SK-N-SH (cell line): ENCODE results near the gene AUH. TPM values are rescaled to one million over a fixed set of nuclear protein-coding genes. Genes with fewer than 3 reads are reported as not detected.

Experiments used
- CTCF ChIA-PET: fragments of 300-600, 350-600 bp; formaldehyde crosslinking; extraction: SDS; loops from one replicate; lab custom pipeline; 2021; lab: Yijun Ruan, JAX
- POLR2A ChIA-PET: fragments of 350-600 bp; sonication (Branson Sonifier 250); formaldehyde crosslinking; extraction: SDS; loops from one replicate; lab custom pipeline; 2020; ENCODE audit warnings: antibody characterized with exemption, inconsistent platforms; lab: Yijun Ruan, JAX
- DNase-seq: peaks from one replicate; pipeline ENCODE4 v3.0.0; 2012
- H2AFZ ChIP-seq: fragments of 200-600 bp; sonication (generic); 2 replicates; pipeline ENCODE4 v1.8.1; 2016; ENCODE audit warnings: antibody characterized with exemption, mild to moderate bottlenecking, low read depth
- H3F3A ChIP-seq: fragments of 200-600 bp; sonication (generic); replicated peaks from 2 replicates; pipeline ENCODE3; 2016; ENCODE audit warnings: antibody characterized with exemption, mild to moderate bottlenecking; ENCODE audit not compliant: insufficient read depth
- H3K27ac ChIP-seq, 2 experiments: fragments of 200-500 bp in 1 of 2; fragments of 200-600 bp in 1 of 2; sonication (Bioruptor generic) in 1 of 2; sonication (generic), shearing (Covaris generic) in 1 of 2; 2 replicates each; pipeline versions ENCODE4 v1.5.1 to v1.6.1; 2014 to 2016; ENCODE audit warnings: low read depth in 2 of 2, inconsistent platforms in 1 of 2, low read length in 1 of 2, mild to moderate bottlenecking in 1 of 2, mixed read lengths in 1 of 2
- H3K27me3 ChIP-seq: fragments of 200-600 bp; sonication (generic), shearing (Covaris generic); 2 replicates; pipeline ENCODE4 v1.6.1; 2016; ENCODE audit warnings: mixed run types; ENCODE audit not compliant: insufficient read depth
- H3K36me3 ChIP-seq, 2 experiments: fragments of 200-500 bp in 1 of 2; fragments of 200-600 bp in 1 of 2; sonication (Bioruptor generic) in 1 of 2; sonication (generic) in 1 of 2; replicated peaks in 1 of 2; 2 replicates each; pipeline versions ENCODE3 to v1.5.1; 2014 to 2016; ENCODE audit warnings: low read length in 1 of 2, mild to moderate bottlenecking in 1 of 2; ENCODE audit not compliant: insufficient read depth in 2 of 2, control insufficient read depth in 1 of 2
- H3K4me1 ChIP-seq, 2 experiments: fragments of 200-500 bp in 1 of 2; fragments of 200-600 bp in 1 of 2; sonication (Bioruptor generic) in 1 of 2; sonication (generic), shearing (Covaris generic) in 1 of 2; 2 replicates each; pipeline versions ENCODE4 v1.5.1 to v1.6.1; 2014 to 2016; ENCODE audit warnings: low read depth in 1 of 2, low read length in 1 of 2, mixed run types in 1 of 2; ENCODE audit not compliant: insufficient read depth in 2 of 2, control insufficient read depth in 1 of 2
- H3K4me2 ChIP-seq: fragments of 200-600 bp; sonication (generic), shearing (Covaris generic); 2 replicates; pipeline ENCODE4 v1.6.1; 2017; ENCODE audit warnings: mixed run types
- H3K4me3 ChIP-seq, 2 experiments: fragments of 200-500 bp in 1 of 2; fragments of 200-600 bp in 1 of 2; sonication (Bioruptor generic) in 1 of 2; sonication (generic), shearing (Covaris generic) in 1 of 2; 2 replicates each; pipeline versions ENCODE4 v1.5.1 to v1.8.1; 2014 to 2016; ENCODE audit warnings: low read depth in 2 of 2, inconsistent platforms in 1 of 2, low read length in 1 of 2, mild to moderate bottlenecking in 1 of 2, mixed read lengths in 1 of 2, moderate library complexity in 1 of 2
- H3K79me2 ChIP-seq: fragments of 200-600 bp; sonication (generic); 2 replicates; pipeline ENCODE4 v1.8.1; 2017; ENCODE audit warnings: mild to moderate bottlenecking; ENCODE audit not compliant: insufficient read depth
- H3K9ac ChIP-seq: fragments of 200-600 bp; sonication (generic); 2 replicates; pipeline ENCODE4 v1.6.1; 2017; ENCODE audit warnings: mixed run types
- H3K9me2 ChIP-seq: fragments of 200-600 bp; sonication (generic); 2 replicates; pipeline ENCODE4 v1.6.1; 2017; ENCODE audit warnings: mixed run types
- H3K9me3 ChIP-seq: fragments of 200-600 bp; sonication (generic); 2 replicates; pipeline ENCODE4 v1.6.1; 2017; ENCODE audit warnings: mixed run types, mild to moderate bottlenecking, moderate library complexity
- H4K20me1 ChIP-seq: fragments of 200-600 bp; sonication (generic); 2 replicates; pipeline ENCODE4 v1.6.1; 2017; ENCODE audit warnings: mild to moderate bottlenecking, mixed run types; ENCODE audit not compliant: insufficient read depth
- CHD2 ChIP-seq: fragments of 150-350 bp; IDR thresholded peaks from 2 replicates; pipeline ENCODE4 v1.6.1; 2018; ENCODE audit warnings: low read length; ENCODE audit not compliant: partially characterized antibody
- CTCF ChIP-seq: fragments of 200-600 bp; sonication (generic); IDR thresholded peaks from 2 replicates; pipeline ENCODE4 v1.6.1; 2017; ENCODE audit warnings: antibody characterized with exemption, mild to moderate bottlenecking, moderate library complexity
- ELF1 ChIP-seq: IDR thresholded peaks from 2 replicates; pipeline ENCODE4 v1.4.0; 2012
- EP300 ChIP-seq, 2 experiments: IDR thresholded peaks; 2 replicates each; pipeline versions ENCODE4 v1.4.0 to v1.6.1; 2012; ENCODE audit warnings: borderline replicate concordance in 1 of 2, low read depth in 1 of 2, low read length in 1 of 2
- FOSL2 ChIP-seq: IDR thresholded peaks from 2 replicates; pipeline ENCODE4 v1.4.0; 2012; ENCODE audit warnings: low read depth, mild to moderate bottlenecking, moderate library complexity, borderline replicate concordance
- FOXM1 ChIP-seq: IDR thresholded peaks from 2 replicates; pipeline ENCODE4 v1.4.0; 2012; ENCODE audit warnings: low read depth, mild to moderate bottlenecking
- GABPA ChIP-seq: IDR thresholded peaks from 2 replicates; pipeline ENCODE4 v1.4.0; 2012; ENCODE audit warnings: low read depth, mild to moderate bottlenecking
- IRF3 ChIP-seq: fragments of 150-350 bp; IDR thresholded peaks from 2 replicates; pipeline ENCODE4 v1.6.1; 2016; ENCODE audit warnings: mild to moderate bottlenecking, low read depth, low read length
- JUND ChIP-seq: IDR thresholded peaks from 2 replicates; pipeline ENCODE4 v1.4.0; 2012
- MAX ChIP-seq: IDR thresholded peaks from 2 replicates; pipeline ENCODE4 v1.4.0; 2012; ENCODE audit warnings: low read depth
- MEF2A ChIP-seq: IDR thresholded peaks from 2 replicates; pipeline ENCODE4 v1.4.0; 2012; ENCODE audit warnings: low read depth, borderline replicate concordance
- NFIC ChIP-seq: IDR thresholded peaks from 2 replicates; pipeline ENCODE4 v1.4.0; 2012; ENCODE audit warnings: borderline replicate concordance
- PBX3 ChIP-seq: IDR thresholded peaks from 2 replicates; pipeline ENCODE4; 2012
- RXRA ChIP-seq: IDR thresholded peaks from 2 replicates; pipeline ENCODE4 v1.4.0; 2012; ENCODE audit warnings: low read depth, mild to moderate bottlenecking, borderline replicate concordance
- TCF12 ChIP-seq: IDR thresholded peaks from 2 replicates; pipeline ENCODE4 v1.4.0; 2012
- TEAD4 ChIP-seq: IDR thresholded peaks from 2 replicates; pipeline ENCODE4 v1.4.0; 2012; ENCODE audit warnings: mild to moderate bottlenecking, borderline replicate concordance; ENCODE audit not compliant: insufficient read depth
- ZBTB33 ChIP-seq: IDR thresholded peaks from 2 replicates; pipeline ENCODE4 v1.4.0; 2012; ENCODE audit warnings: low read depth, borderline replicate concordance
- WGBS: methylation state at CpG from one replicate; pipeline ENCODE4 v1.1.6; 2017; ENCODE audit warnings: low lambda C conversion rate; 5-methylcytosine and 5-hydroxymethylcytosine counted together
- polyA plus RNA-seq, 3 experiments: library from polyadenylated mRNA; depleted of rRNA; stranded (reverse); fragments of >200 nt; gene quantifications; 2 replicates each; pipeline ENCODE4 v1.2.3, GENCODE V29; 2012

Gene AUH
- polyA plus RNA-seq, 1 of the 3 experiments (the other 2 are of a cell fraction), result 7.6 TPM

GRCh38 chr9:91193658-91194391 lies 167.9 kb downstream of the AUH start:
- Histone ChIP-seq H3K4me1 (peaks cover 3 to 27% of the 10 kb centered on the region in 2 experiments; a peak in 3 of 4 replicates), H3K36me3 (no peaks in the 10 kb centered on the region), H3K4me3 (peak overlapping the region; percentile 40 to 46), H3F3A (peaks cover 12% of the 10 kb centered on the region), H3K27ac (peak overlapping the region in 1 of 2 experiments; percentile 97; a peak in 2 of 4 replicates), H3K4me2 (peak overlapping the region; percentile 73), H3K27me3 (no peaks in the 10 kb centered on the region), H3K9me2 (no peaks in the 10 kb centered on the region), H3K9ac (peak overlapping the region; percentile 90), H3K9me3 (no peaks in the 10 kb centered on the region), H3K79me2 (no peaks in the 10 kb centered on the region), H4K20me1 (no peaks in the 10 kb centered on the region), H2AFZ (peak overlapping the region; percentile 80)
- DNase-seq, result peak; percentile 79
- peak; percentile 27; the same call in 1 of the 2 replicates for TF ChIP-seq MEF2A
- TF ChIP-seq ZBTB33, result no peak
- peak; percentile 14; the same call in 1 of the 2 replicates for TF ChIP-seq ELF1
- ChIA-PET CTCF (no interaction called here), POLR2A (no interaction called here)
- WGBS, result 60% methylated on average over 39 of the region's 52 CpGs

- Histone ChIP-seq H3K9me2 (no peaks in the 10 kb centered on the region), H3K79me2 (no peaks in the 10 kb centered on the region), H3K36me3 (no peaks in the 10 kb centered on the region), H2AFZ (peak overlapping the region; percentile 80), H3F3A (peaks cover 12% of the 10 kb centered on the region), H3K4me3 (peak overlapping the region; percentile 40 to 46), H3K9ac (peak overlapping the region; percentile 90), H3K9me3 (no peaks in the 10 kb centered on the region), H3K4me1 (peaks cover 3 to 27% of the 10 kb centered on the region in 2 experiments; a peak in 3 of 4 replicates), H3K4me2 (peak overlapping the region; percentile 73), H4K20me1 (no peaks in the 10 kb centered on the region), H3K27ac (peak overlapping the region in 1 of 2 experiments; percentile 97; a peak in 2 of 4 replicates), H3K27me3 (no peaks in the 10 kb centered on the region)
- ChIA-PET CTCF (no interaction called here), POLR2A (no interaction called here)
- WGBS, result 27% methylated on average over 35 of the region's 38 CpGs
- peak; percentile 75 for DNase-seq
- no peak for TF ChIP-seq CHD2
- TF ChIP-seq TEAD4, result peak; percentile 62; the same call in 1 of the 2 replicates
- TF ChIP-seq CTCF, result peak; percentile 29; the same call in 1 of the 2 replicates
- TF ChIP-seq IRF3, result no peak
- TF ChIP-seq FOSL2, result peak; percentile 89
- peak; percentile 73 for TF ChIP-seq TCF12
- TF ChIP-seq MEF2A, result peak; percentile 80
- peak; percentile 59 for TF ChIP-seq NFIC
- peak in 1 of 2 experiments; percentile 78; a peak in 1 of 4 replicates for TF ChIP-seq EP300 (IDR thresholded peaks at IDR 0.05; ENCODE audit: borderline replicate concordance in 1 of 2, low read depth in 1 of 2, low read length in 1 of 2)
- TF ChIP-seq JUND, result peak; percentile 84; the same call in 1 of the 2 replicates
- peak; percentile 71 for TF ChIP-seq PBX3
- TF ChIP-seq GABPA, result peak; percentile 34; the same call in 1 of the 2 replicates
- TF ChIP-seq MAX, result peak; percentile 88
- no peak for TF ChIP-seq FOXM1
- peak; percentile 81; the same call in 1 of the 2 replicates for TF ChIP-seq RXRA
Observed at GRCh38 chr9:91193087-91193657, 168.5 kb downstream of the AUH start.
